TTC549 (cell line): ENCODE results near the gene CALR3.
"Not testable (repeated sequence)": the region's sequence is repeated elsewhere in the genome, so short reads cannot be mapped to it uniquely, and the experiment has no call there.

Experiments
- FAIRE-seq: peaks from 2 replicates; lab custom pipeline; 2012; peaks lifted over from hg19 to GRCh38; lab: Jason Lieb, UNC

Gene CALR3

GRCh38 chr19:16457195-16457953 is 38.6 kb downstream of the CALR3 start:
- FAIRE-seq, result no peak

DNA sequence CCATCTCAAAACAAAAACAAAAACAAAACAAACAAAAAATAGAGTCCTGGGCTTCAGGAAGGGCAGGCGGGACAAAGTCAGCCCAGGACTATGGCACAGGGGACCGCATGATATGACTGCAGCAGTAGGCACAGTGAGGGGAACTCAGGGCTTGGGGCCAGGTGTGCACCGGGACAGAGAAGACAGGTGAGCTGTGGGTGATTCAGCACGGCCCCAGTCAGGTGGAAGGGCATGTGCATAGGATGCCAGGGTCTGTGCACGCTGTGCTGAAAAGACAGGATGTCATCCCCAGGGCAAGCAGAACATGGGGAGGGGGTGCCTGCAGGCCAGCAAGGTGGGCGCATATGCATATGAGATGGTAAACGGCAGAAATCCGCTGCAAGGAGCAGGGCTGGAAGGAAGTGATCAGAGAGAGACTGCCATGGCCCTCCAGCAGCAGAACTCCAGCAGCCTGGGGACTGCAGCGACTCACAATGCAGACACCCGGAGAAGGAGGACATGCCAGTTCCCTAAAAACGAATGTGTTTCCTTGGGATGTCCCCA is 39.2 kb downstream of the CALR3 start:
- no peak for FAIRE-seq

- no peak for FAIRE-seq
Measured at GRCh38 chr19:16455489-16455888, 40.5 kb downstream of the CALR3 start.

GRCh38 chr19:16454351-16454918 is 41.5 kb downstream of the CALR3 start:
- no peak for FAIRE-seq

GRCh38 chr19:16452325-16452724 is 43.6 kb downstream of the CALR3 start:
- no peak for FAIRE-seq

GRCh38 chr19:16449330-16449961 is 46.5 kb downstream of the CALR3 start:
- FAIRE-seq, result no peak

DNA sequence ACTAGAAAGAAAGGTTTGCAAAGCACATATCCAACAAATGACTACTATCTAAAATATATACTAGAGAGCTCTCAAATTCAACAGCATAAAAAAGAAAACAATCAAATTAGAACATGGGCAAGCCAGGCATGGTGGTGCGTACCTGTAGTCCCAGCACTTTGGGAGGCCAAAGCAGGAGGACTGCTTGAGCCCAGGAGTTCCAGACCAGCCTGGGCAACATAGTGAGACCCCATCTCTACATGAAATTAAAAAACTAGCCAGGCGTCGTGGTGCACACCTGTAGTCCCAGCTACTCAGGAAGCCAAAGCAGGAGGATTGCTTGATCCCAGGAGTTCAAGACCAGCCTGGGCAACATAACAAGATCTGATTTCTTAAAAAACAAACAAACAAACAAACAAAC is 47.1 kb downstream of the CALR3 start:
- FAIRE-seq, result not testable (repeated sequence)

DNA sequence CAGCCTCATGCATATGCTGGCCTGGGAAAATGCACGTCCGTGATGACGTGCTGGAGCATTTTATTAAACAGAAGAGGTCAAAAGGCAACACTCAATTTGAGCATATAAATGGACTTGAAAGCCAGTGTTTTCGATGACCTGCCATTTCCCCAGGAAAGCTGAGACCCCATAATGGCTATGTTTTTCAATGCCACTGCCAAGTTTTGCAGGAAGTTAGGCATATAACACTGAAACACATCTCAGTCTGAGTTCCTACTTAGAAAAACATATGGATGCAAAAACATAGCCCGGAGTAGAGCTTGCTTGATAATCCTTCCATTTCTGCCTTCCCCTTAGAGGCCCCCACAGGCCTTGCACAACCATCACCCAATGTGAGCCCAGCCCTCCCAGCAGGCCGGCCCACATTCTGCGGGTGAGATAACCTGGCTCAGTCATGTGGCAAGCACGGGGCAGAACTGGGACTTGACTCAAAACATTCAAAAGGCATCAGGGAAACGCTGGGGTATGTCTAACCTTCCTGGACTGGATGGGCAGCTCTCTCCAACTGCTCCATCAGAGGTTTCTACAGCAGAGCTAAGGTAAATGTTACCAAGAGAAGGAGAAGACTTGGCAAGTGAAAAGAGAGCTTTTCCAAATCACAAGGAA is 49.1 kb downstream of the CALR3 start:
- FAIRE-seq, result no peak

DNA sequence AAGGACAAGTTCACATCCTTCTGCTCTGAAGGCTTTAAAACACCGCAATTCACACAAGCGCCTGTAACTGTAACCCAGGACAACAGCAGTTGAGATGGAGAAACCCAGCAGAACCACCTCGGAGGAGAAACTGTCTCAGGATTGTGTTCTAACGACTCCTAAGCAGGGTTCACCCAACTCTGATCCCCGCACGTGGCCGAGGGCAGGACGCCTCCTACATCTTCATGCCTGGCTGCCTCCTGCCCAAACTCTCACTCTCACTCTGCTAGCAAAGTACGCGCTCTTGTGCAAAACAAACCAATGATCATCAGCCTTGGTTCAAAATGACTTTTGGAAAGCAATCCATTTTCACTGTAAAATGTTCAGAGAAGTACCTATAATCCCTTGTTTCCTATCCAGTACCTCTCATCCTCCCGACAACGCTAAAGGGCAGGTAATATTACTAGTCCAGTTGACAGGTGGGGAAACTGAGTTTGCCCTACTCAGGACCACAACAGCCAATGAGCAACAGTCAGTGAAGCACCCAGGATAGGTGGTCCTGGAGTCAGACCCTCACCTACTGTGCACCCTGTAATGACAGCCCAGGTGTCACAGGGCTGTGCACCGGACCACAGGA is 49.8 kb downstream of the CALR3 start:
- no peak for FAIRE-seq

- FAIRE-seq, result no peak
Measured at GRCh38 chr19:16445238-16446107, 50.5 kb downstream of the CALR3 start.

- FAIRE-seq, result no peak
Measured at GRCh38 chr19:16444269-16444600, 51.7 kb downstream of the CALR3 start.

DNA sequence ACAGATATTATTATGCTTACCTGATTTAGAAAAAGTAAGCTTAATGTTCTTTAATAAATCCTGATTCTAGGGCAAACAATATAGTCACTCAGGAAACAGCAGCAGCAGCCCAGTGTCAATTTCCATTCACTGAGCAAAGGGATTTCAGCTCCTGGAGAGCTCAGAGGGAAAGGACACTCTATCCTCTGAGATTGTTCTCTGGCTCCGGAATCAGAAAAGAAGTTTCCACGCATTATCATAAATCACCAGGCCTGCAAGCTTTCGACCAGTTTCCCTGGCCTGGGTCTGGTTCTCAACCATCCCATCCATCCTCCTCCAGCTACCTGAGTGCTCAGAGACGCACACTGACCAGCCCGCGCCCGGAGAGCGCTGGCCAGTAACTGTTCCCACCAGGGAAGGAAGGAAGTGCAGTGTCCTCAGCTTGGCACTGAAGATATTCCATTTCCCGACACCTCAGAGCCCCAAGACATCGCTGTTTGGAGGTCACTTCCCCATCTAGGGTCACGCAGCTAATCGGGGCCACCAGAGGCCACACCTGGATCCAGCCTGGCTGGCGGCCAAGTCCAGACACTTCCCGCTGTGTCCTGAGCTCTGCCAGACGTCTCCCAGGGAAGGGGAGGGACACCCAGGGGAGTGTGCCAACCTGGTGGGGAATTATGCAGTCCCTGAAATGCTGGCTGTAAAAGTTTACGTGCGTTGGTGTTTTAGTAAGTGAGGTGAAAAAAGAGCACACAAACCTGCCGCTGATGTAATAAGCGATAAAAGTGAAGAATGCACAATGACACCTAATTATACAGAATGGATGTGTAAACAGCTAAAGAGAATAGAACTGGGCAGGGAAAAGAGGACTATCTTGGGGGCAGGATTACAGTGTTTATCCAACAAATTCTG is 53.3 kb downstream of the CALR3 start:
- no peak for FAIRE-seq

GRCh38 chr19:16441661-16442162 is 54.3 kb downstream of the CALR3 start:
- no peak for FAIRE-seq

DNA sequence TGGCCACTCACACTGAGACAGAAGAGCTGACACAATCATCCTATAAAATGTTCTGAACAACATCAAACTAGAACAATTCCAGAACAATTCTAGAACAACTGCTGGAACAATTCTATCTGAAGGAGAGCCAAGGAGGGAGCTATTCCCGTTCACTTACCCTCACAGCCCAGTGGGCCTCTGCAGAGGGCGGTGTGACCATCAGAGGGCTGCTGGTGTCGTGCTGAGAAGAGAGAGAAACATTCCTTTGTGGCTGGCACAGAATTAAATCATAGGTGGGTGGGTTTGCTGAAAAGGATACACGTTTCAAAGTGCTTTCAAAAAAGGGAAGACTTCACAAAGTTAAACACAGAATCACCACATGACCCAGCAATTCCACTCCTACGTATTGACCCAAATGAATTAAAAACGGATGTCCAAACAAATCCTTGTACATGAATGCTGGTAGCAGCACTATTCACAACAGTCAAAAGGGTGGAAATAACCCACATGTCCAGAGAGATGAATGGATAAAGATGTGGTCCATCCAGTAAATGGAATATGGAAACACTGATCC is 59.1 kb downstream of the CALR3 start:
- no peak for FAIRE-seq

DNA sequence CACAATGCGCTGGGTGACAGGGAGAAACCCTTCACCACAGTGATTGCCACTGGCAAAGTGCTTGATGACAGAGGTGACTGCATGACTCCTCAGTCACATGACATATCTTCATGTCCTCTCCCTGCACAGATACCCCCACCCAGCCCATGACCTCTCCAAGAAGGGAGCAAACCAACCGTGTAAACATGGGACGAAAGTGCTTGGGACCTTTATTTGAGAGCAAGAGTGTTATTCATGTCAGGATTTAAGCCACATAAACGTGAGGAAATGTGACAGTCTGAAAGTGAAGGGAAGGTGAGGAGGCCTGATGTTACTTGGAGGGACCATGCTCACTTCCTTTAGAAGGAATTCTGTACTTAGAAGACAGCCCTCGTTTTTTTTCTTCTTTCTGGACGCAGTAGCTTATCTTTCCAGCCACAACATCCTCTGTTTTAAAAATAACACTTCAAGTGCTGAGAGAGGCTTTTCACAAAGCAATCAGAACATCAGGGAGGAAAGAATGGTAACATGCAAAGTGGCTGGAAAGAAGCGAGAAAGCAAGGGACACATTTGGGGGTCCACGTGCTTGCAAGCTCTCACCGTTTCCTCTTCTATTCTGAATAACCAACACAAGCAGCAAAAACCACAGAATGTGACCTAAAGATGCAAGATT is 59.8 kb downstream of the CALR3 start:
- no peak for FAIRE-seq

DNA sequence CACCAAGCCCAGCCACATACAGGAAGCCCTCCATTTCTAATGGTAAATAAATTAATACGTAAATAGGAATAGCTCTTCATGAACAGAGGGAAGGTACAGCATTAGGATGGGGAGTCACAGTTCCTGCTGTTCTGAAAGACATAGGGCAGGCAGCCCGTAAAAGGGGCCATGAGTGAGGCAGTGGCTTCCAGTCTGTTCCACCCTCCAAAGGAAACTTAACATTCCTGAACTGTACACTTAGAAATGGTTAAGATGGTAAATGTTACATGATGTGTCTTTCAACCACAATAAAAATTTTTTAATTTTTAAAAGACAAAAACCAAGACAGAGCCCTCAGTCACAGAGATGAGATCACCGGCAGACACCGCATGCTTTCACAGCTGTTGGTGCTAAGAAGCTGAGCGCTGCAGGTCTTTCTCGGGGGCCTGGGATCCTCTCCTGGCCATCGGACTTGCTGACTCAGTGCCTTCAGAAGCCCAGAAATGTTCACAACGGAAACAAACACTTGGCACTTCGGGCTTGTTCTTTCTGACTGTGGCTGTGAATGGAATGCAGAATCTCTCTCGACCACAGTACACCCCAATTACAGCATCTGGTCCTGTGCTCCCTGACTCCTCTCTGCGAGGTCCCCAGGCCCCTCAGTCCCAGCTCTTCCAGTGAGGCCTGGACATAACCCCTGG is 60.6 kb downstream of the CALR3 start:
- FAIRE-seq, result no peak

- no peak for FAIRE-seq
Measured at GRCh38 chr19:16433986-16434385, 62.0 kb downstream of the CALR3 start.

DNA sequence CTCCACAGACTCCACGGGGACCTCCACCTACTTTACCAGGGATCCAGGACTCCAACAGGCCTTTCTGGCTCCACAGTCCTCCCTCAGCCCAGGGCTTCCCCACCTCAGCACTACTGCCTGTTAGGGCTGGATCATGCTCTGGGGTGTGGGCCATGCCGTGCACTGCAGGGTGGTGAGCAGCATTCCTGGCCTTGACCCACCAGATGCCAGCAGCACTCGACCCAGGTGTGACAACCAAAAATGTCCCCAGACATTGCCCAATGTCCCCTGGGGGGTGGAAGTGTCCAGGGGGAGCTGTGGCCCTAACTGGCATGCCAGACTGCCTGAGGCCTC is 66.2 kb downstream of the CALR3 start:
- FAIRE-seq, result no peak
